GM12875 (cell line): ENCODE results near the gene PPP2R3C.
"Not testable (repeated sequence)": the region's sequence is repeated elsewhere in the genome, so short reads cannot be mapped to it uniquely, and the experiment has no call there.

Experiments
- H3K4me3 ChIP-seq: one replicate; pipeline ENCODE4 v1.5.1; 2011; ENCODE audit warnings: low read depth, low read length, control low read depth
- CTCF ChIP-seq: IDR thresholded peaks from 2 replicates; pipeline ENCODE4 v1.5.1; 2011; ENCODE audit warnings: low read depth, mild to moderate bottlenecking, control low read depth, inconsistent platforms, low read length, moderate library complexity, borderline replicate concordance; ENCODE audit not compliant: insufficient read depth

Gene PPP2R3C

GRCh38 chr14:35083530-35084150 is 38.1 kb downstream of the PPP2R3C start:
- no peak for TF ChIP-seq CTCF
- H3K4me3 ChIP-seq, result no peak overlapping the region

GRCh38 chr14:35079742-35080141 is 42.0 kb downstream of the PPP2R3C start:
- TF ChIP-seq CTCF, result no peak
- H3K4me3 ChIP-seq, result no peak overlapping the region

GRCh38 chr14:35078082-35078481 is 43.7 kb downstream of the PPP2R3C start:
- TF ChIP-seq CTCF, result no peak
- H3K4me3 ChIP-seq, result no peak overlapping the region

GRCh38 chr14:35073486-35073885 is 48.3 kb downstream of the PPP2R3C start:
- H3K4me3 ChIP-seq, result no peak overlapping the region
- TF ChIP-seq CTCF, result no peak

- TF ChIP-seq CTCF, result no peak
- no peak overlapping the region for H3K4me3 ChIP-seq
Measured at GRCh38 chr14:35072226-35072625, 49.6 kb downstream of the PPP2R3C start.

- no peak overlapping the region for H3K4me3 ChIP-seq
- no peak for TF ChIP-seq CTCF
Measured at GRCh38 chr14:35068238-35069012, 53.4 kb downstream of the PPP2R3C start.

GRCh38 chr14:35065731-35066130 is 56.1 kb downstream of the PPP2R3C start:
- not testable (repeated sequence) for H3K4me3 ChIP-seq

- H3K4me3 ChIP-seq, result not testable (repeated sequence)
Measured at GRCh38 chr14:35061113-35061791, 60.5 kb downstream of the PPP2R3C start.
